ENCODE results near the gene PDCD1LG2.

DNA sequence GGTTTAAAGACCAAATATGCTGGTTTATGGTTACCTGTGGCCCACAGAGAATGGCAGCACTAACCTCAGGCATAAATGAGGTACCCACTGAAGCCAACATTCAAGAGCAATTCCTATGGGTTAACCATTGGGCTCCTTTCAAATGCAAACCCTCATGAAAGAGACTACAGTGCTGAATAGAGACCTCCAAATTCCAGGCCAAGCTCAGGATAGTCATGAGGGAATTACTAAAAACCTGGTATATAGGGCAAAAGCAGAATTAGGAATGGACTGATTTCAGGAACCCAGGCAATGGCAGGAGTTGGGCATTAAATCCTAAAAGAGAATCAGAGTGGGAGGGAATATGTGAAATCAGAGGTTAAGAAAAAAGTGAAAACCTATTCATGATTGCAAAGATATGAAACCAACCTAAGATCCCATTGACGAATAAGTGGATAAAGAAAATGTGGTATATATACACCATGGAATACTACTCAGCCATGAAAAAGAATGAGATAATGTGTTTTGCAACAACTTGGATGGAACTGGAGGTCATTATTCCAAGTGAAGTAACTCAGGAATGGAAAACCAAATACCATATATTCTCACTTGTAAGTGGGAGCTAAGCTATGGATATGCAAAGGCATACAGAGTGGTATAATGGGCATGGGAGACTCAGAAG is 51.6 kb downstream of the PDCD1LG2 start:
- TF ChIP-seq, protein P1, sequence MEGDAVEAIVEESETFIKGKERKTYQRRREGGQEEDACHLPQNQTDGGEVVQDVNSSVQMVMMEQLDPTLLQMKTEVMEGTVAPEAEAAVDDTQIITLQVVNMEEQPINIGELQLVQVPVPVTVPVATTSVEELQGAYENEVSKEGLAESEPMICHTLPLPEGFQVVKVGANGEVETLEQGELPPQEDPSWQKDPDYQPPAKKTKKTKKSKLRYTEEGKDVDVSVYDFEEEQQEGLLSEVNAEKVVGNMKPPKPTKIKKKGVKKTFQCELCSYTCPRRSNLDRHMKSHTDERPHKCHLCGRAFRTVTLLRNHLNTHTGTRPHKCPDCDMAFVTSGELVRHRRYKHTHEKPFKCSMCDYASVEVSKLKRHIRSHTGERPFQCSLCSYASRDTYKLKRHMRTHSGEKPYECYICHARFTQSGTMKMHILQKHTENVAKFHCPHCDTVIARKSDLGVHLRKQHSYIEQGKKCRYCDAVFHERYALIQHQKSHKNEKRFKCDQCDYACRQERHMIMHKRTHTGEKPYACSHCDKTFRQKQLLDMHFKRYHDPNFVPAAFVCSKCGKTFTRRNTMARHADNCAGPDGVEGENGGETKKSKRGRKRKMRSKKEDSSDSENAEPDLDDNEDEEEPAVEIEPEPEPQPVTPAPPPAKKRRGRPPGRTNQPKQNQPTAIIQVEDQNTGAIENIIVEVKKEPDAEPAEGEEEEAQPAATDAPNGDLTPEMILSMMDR (IDR thresholded peaks at IDR 0.05; ENCODE audit: insufficient read depth, low read length) = no peak
- TF ChIP-seq, protein P2, sequence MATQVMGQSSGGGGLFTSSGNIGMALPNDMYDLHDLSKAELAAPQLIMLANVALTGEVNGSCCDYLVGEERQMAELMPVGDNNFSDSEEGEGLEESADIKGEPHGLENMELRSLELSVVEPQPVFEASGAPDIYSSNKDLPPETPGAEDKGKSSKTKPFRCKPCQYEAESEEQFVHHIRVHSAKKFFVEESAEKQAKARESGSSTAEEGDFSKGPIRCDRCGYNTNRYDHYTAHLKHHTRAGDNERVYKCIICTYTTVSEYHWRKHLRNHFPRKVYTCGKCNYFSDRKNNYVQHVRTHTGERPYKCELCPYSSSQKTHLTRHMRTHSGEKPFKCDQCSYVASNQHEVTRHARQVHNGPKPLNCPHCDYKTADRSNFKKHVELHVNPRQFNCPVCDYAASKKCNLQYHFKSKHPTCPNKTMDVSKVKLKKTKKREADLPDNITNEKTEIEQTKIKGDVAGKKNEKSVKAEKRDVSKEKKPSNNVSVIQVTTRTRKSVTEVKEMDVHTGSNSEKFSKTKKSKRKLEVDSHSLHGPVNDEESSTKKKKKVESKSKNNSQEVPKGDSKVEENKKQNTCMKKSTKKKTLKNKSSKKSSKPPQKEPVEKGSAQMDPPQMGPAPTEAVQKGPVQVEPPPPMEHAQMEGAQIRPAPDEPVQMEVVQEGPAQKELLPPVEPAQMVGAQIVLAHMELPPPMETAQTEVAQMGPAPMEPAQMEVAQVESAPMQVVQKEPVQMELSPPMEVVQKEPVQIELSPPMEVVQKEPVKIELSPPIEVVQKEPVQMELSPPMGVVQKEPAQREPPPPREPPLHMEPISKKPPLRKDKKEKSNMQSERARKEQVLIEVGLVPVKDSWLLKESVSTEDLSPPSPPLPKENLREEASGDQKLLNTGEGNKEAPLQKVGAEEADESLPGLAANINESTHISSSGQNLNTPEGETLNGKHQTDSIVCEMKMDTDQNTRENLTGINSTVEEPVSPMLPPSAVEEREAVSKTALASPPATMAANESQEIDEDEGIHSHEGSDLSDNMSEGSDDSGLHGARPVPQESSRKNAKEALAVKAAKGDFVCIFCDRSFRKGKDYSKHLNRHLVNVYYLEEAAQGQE (IDR thresholded peaks at IDR 0.05; ENCODE audit: insufficient replicate concordance, low read depth) = no peak

Measured in HL-60 (cell line).